PC-3 (cell line): Measurements from ENCODE around the gene GRIN2A. TPM values are rescaled to one million over a fixed set of nuclear protein-coding genes. Genes with fewer than 3 reads are reported as not detected.

Experiments used
- ATAC-seq: fragments of 200-7000 bp; cut with Tn5 transposase; 2 replicates; pipeline ENCODE4 v1.9.1; 2020; ENCODE audit warnings: mild to moderate bottlenecking, moderate library complexity
- BruUV-seq: library from RNA; stranded (reverse); fragments of 400-500 nt; replicated peaks from 2 replicates; lab custom pipeline; 2021; lab: Mats Ljungman, UMichigan
- CTCF ChIA-PET: fragments of 300-600 bp; sonication (Branson Sonifier 250); formaldehyde crosslinking; loops from one replicate; lab custom pipeline; 2022; ENCODE audit warnings: antibody characterized with exemption; lab: Charles Lee
- POLR2A ChIA-PET: fragments of 300-600 bp; sonication (Branson Sonifier 250); formaldehyde crosslinking; loops from one replicate; lab custom pipeline; 2022; ENCODE audit warnings: antibody characterized with exemption; ENCODE audit not compliant: unreplicated experiment; lab: Charles Lee
- DNase-seq: peaks from one replicate; pipeline ENCODE4 v3.0.0-alpha.2; 2015
- H2AFZ ChIP-seq: fragments of 300-600 bp; sonication (generic); 2 replicates; pipeline ENCODE4 v1.6.0; 2016; ENCODE audit warnings: antibody characterized with exemption, low read length
- H3F3A ChIP-seq: fragments of 300-600 bp; sonication (generic); one replicate; pipeline ENCODE4 v1.6.0; 2017; ENCODE audit warnings: antibody characterized with exemption, low read length, control low read depth, mild to moderate bottlenecking; ENCODE audit not compliant: unreplicated experiment
- H3K27ac ChIP-seq: fragments of 300-600 bp; sonication (generic); 2 replicates; pipeline ENCODE4 v1.5.1; 2016; ENCODE audit warnings: mild to moderate bottlenecking, low read length
- H3K27me3 ChIP-seq: fragments of 300-600 bp; sonication (generic); 2 replicates; pipeline ENCODE4 v1.6.1; 2016; ENCODE audit warnings: low read length, mixed read lengths
- H3K36me3 ChIP-seq: fragments of 300-600 bp; sonication (generic); 2 replicates; pipeline ENCODE4 v1.6.1; 2016; ENCODE audit warnings: low read depth, mixed run types, low read length, mixed read lengths
- H3K4me1 ChIP-seq: fragments of 300-600 bp; sonication (generic); 2 replicates; pipeline ENCODE4 v1.5.1; 2016; ENCODE audit warnings: low read length; ENCODE audit not compliant: insufficient read depth
- H3K4me2 ChIP-seq: fragments of 300-600 bp; sonication (generic); 2 replicates; pipeline ENCODE4 v1.6.0; 2016; ENCODE audit warnings: low read length
- H3K4me3 ChIP-seq: fragments of 300-600 bp; sonication (generic); 2 replicates; pipeline ENCODE4 v1.5.1; 2016; ENCODE audit warnings: mild to moderate bottlenecking, low read length, mixed read lengths
- H3K79me2 ChIP-seq: fragments of 300-600 bp; sonication (generic); 2 replicates; pipeline ENCODE4 v1.6.1; 2017; ENCODE audit warnings: low read length, mixed read lengths
- H3K9ac ChIP-seq: fragments of 300-600 bp; sonication (generic); 2 replicates; pipeline ENCODE4 v1.6.0; 2016; ENCODE audit warnings: mild to moderate bottlenecking, low read length
- H3K9me2 ChIP-seq: fragments of 300-600 bp; sonication (generic); replicated peaks from 2 replicates; pipeline ENCODE4 v1.6.1; 2016; ENCODE audit warnings: mixed run types, low read length, mixed read lengths
- H3K9me3 ChIP-seq: fragments of 300-600 bp; sonication (generic); 2 replicates; pipeline ENCODE4 v1.6.1; 2016; ENCODE audit warnings: low read length, mixed read lengths
- H4K20me1 ChIP-seq: fragments of 300-600 bp; sonication (generic); 2 replicates; pipeline ENCODE4 v1.6.1; 2016; ENCODE audit warnings: low read length, mixed read lengths
- EZH2 ChIP-seq: fragments of 300-600 bp; sonication (generic); IDR thresholded peaks from one replicate; pipeline ENCODE4 v1.6.1; 2017; ENCODE audit warnings: antibody characterized with exemption, mild to moderate bottlenecking, low read length; ENCODE audit not compliant: unreplicated experiment
- EZH2phosphoT487 ChIP-seq: fragments of 300-600 bp; sonication (generic); IDR thresholded peaks from 2 replicates; pipeline ENCODE4 v1.6.1; 2018; ENCODE audit warnings: mild to moderate bottlenecking, antibody characterized with exemption, low read length, borderline replicate concordance
- intact Hi-C: fragments of 100-400 bp; cut with micrococcal nuclease; formaldehyde crosslinking; loops from 2 replicates; pipeline ENCODE4 v1.9.0; 2023
- total RNA-seq: library from RNA; depleted of rRNA; stranded (reverse); fragments of >200 nt; gene quantifications from 2 replicates; pipeline ENCODE4 v1.2.3, GENCODE V29; 2014
- TF ChIP-seq, protein P1 (sequence below): fragments of 300-600 bp; sonication (generic); conservative IDR thresholded peaks from 2 replicates; pipeline ENCODE4 v1.5.1; 2017; ENCODE audit warnings: antibody characterized with exemption, low read depth, mild to moderate bottlenecking, low read length

The GRIN2A gene
- total RNA-seq, 1 experiment from 2014 or later = 0.04 TPM

DNA sequence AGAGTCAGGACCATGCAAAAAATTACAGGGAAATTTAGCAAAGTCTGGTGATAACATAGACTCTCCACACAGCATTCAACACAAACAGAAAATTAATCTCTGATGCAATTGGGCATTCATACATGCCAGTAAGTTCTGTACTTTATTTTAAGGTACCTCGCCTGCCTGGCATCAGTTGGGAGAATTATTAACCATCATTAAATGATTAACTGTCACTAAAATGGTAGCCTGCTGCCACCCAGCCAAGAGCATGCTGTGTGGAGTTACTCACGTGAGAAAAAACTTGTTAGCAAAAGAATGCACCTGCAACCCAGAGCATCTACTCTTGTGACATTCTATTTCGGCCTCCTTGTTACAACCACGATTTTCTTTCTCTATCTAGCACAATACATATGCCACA, 117.2 kb downstream of the GRIN2A start:
- Histone ChIP-seq H3K79me2 (no peaks in the 10 kb centered on the region), H3K9ac (no peak overlapping the region), H3K9me3 (no peaks in the 10 kb centered on the region), H3K27me3 (peaks cover 75% of the 10 kb centered on the region), H3K4me2 (no peak overlapping the region), H3F3A (no peaks in the 10 kb centered on the region), H4K20me1 (no peaks in the 10 kb centered on the region), H3K4me3 (no peak overlapping the region), H3K4me1 (no peaks in the 10 kb centered on the region), H2AFZ (no peak overlapping the region), H3K9me2 (no peaks in the 10 kb centered on the region), H3K27ac (no peak overlapping the region), H3K36me3 (no peaks in the 10 kb centered on the region)
- ChIA-PET CTCF (no interaction called here), POLR2A (no interaction called here)
- BruUV-seq = no TSS peak
- ATAC-seq = no peak
- intact Hi-C loops = no loop called here
- TF ChIP-seq, protein P1, sequence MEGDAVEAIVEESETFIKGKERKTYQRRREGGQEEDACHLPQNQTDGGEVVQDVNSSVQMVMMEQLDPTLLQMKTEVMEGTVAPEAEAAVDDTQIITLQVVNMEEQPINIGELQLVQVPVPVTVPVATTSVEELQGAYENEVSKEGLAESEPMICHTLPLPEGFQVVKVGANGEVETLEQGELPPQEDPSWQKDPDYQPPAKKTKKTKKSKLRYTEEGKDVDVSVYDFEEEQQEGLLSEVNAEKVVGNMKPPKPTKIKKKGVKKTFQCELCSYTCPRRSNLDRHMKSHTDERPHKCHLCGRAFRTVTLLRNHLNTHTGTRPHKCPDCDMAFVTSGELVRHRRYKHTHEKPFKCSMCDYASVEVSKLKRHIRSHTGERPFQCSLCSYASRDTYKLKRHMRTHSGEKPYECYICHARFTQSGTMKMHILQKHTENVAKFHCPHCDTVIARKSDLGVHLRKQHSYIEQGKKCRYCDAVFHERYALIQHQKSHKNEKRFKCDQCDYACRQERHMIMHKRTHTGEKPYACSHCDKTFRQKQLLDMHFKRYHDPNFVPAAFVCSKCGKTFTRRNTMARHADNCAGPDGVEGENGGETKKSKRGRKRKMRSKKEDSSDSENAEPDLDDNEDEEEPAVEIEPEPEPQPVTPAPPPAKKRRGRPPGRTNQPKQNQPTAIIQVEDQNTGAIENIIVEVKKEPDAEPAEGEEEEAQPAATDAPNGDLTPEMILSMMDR = no peak
- no peak for TF ChIP-seq EZH2
- no peak for TF ChIP-seq EZH2phosphoT487
- no peak for DNase-seq

DNA sequence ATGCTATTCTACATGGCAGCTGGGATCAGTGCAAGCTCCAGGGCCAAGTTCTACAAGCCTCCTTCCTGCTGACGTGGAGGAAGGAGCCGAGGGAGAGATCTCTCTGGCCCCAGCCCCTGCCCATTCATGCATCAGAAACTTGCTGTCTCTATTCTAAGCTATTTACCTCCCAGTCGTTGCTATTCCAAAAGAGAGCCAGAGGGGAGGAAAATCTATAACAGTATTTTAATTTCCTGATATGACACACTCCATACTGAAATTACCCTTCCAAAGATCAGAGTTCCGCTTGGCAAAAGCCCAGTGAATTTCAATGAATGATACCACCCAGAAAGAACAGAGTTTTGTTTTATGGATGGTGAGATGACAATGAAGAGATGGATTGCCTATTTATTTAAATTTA, 133.4 kb downstream of the GRIN2A start:
- intact Hi-C loops = no loop called here
- no peak overlapping the region for H3K4me3 ChIP-seq
- no peaks in the 10 kb centered on the region for H4K20me1 ChIP-seq
- peaks cover 19% of the 10 kb centered on the region for H3K27me3 ChIP-seq
- H3K79me2 ChIP-seq = no peaks in the 10 kb centered on the region
- BruUV-seq = no TSS peak
- no peak overlapping the region for H3K4me2 ChIP-seq
- no peak for TF ChIP-seq EZH2
- TF ChIP-seq EZH2phosphoT487 = no peak
- TF ChIP-seq, protein P1 = no peak
- CTCF ChIA-PET = no interaction called here
- no peaks in the 10 kb centered on the region for H3K9me2 ChIP-seq
- no peaks in the 10 kb centered on the region for H3K36me3 ChIP-seq
- POLR2A ChIA-PET = no interaction called here
- no peaks in the 10 kb centered on the region for H3F3A ChIP-seq
- ATAC-seq = no peak
- H3K9me3 ChIP-seq = no peaks in the 10 kb centered on the region
- no peak for DNase-seq
- H3K9ac ChIP-seq = no peak overlapping the region
- H2AFZ ChIP-seq = no peak overlapping the region
- H3K27ac ChIP-seq = no peak overlapping the region
- H3K4me1 ChIP-seq = no peaks in the 10 kb centered on the region

DNA sequence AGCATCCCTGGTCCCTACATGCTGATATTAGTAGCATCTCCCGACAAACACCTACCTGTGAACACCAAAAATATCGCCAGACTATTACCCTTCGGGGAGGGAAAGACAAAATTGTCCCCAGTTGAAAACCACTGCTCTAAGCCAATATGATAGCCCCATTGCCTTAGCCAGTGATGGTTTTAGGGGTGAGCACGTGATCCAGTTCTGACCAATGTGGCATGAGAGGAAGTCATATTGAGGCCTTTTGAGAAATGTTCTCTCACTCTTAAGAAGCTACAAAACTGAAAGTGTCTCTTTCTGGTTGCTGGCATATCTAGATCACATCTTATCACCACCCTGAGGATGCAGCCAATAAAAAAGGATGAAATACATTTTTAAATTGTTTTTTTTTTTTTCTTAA, 136.3 kb downstream of the GRIN2A start:
- POLR2A ChIA-PET = no interaction called here

More for the DNA sequence above, 136.3 kb downstream of the GRIN2A start:
- H3K9me3 ChIP-seq = no peaks in the 10 kb centered on the region
- H3K4me3 ChIP-seq = no peak overlapping the region
- H3K4me1 ChIP-seq = no peaks in the 10 kb centered on the region
- intact Hi-C loops = no loop called here
- H3K36me3 ChIP-seq = no peaks in the 10 kb centered on the region
- no peak overlapping the region for H3K27ac ChIP-seq
- H3K9ac ChIP-seq = no peak overlapping the region
- DNase-seq (no peak), ATAC-seq (no peak)
- TF ChIP-seq, protein P1 = no peak
- TF ChIP-seq EZH2phosphoT487 (no peak), EZH2 (no peak)
- H3K79me2 ChIP-seq = no peaks in the 10 kb centered on the region
- H3K9me2 ChIP-seq = no peaks in the 10 kb centered on the region
- no peak overlapping the region for H2AFZ ChIP-seq
- CTCF ChIA-PET = no interaction called here
- H3K4me2 ChIP-seq = no peak overlapping the region
- H3K27me3 ChIP-seq = peaks cover 26% of the 10 kb centered on the region
- BruUV-seq = no TSS peak
- H4K20me1 ChIP-seq = no peaks in the 10 kb centered on the region
- no peaks in the 10 kb centered on the region for H3F3A ChIP-seq
